Endothelial cell (in vitro differentiated cells): Measurements from ENCODE around the gene CADPS. TPM values are rescaled to one million over a fixed set of nuclear protein-coding genes. Genes with fewer than 3 reads are reported as not detected.

Source experiments
- DNase-seq: peaks from one replicate; pipeline ENCODE4 v3.0.0; 2021; ENCODE audit warnings: low spot score
- H3K27ac Mint-ChIP-seq: one replicate; pipeline ENCODE4 v1.8.0; 2021; ENCODE audit warnings: mixed read lengths, inconsistent platforms; ENCODE audit not compliant: unreplicated experiment
- H3K27me3 Mint-ChIP-seq: one replicate; pipeline ENCODE4 v1.8.0; 2021; ENCODE audit warnings: mild to moderate bottlenecking, moderate library complexity, mixed read lengths, inconsistent platforms; ENCODE audit not compliant: unreplicated experiment
- H3K36me3 Mint-ChIP-seq: one replicate; pipeline ENCODE4 v1.8.0; 2021; ENCODE audit warnings: mild to moderate bottlenecking, low read depth, mixed read lengths, inconsistent platforms; ENCODE audit not compliant: unreplicated experiment
- H3K4me1 Mint-ChIP-seq: one replicate; pipeline ENCODE4 v1.8.0; 2021; ENCODE audit warnings: mild to moderate bottlenecking, mixed read lengths, inconsistent platforms; ENCODE audit not compliant: unreplicated experiment
- H3K4me3 Mint-ChIP-seq: one replicate; pipeline ENCODE4 v1.8.0; 2021; ENCODE audit warnings: mild to moderate bottlenecking, mixed read lengths, inconsistent platforms; ENCODE audit not compliant: unreplicated experiment
- H3K9me3 Mint-ChIP-seq: one replicate; pipeline ENCODE4 v1.8.0; 2021; ENCODE audit warnings: mixed read lengths, inconsistent platforms; ENCODE audit not compliant: unreplicated experiment
- CTCF ChIP-seq: fragments of 200-600 bp; sonication (generic); IDR thresholded peaks from one replicate; pipeline ENCODE4 v1.5.0; 2021; ENCODE audit warnings: antibody characterized with exemption; ENCODE audit not compliant: unreplicated experiment
- total RNA-seq: library from RNA; stranded (reverse); fragmentation: NEBNext Ultra II Directional; extraction: Animal tissue kit (Norgen Biotek cat#: 25700); gene quantifications from one replicate; pipeline ENCODE4 v1.2.1, GENCODE V29; 2021; ENCODE audit not compliant: unreplicated experiment

CADPS gene
- total RNA-seq, 1 donor from 2014 or later, result 0.26 TPM

GRCh38 chr3:62793946-62794345, 81.3 kb downstream of the CADPS start:
- Mint-ChIP-seq H3K27me3 (no peaks in the 10 kb centered on the region), H3K27ac (no peak overlapping the region), H3K36me3 (no peaks in the 10 kb centered on the region), H3K4me1 (peaks cover 7% of the 10 kb centered on the region), H3K9me3 (no peaks in the 10 kb centered on the region), H3K4me3 (no peak overlapping the region)
- DNase-seq, result no peak
- TF ChIP-seq CTCF, result no peak

- H3K27ac Mint-ChIP-seq, result no peak overlapping the region
- H3K4me1 Mint-ChIP-seq, result no peaks in the 10 kb centered on the region
- no peaks in the 10 kb centered on the region for H3K36me3 Mint-ChIP-seq
- DNase-seq, result no peak
- H3K4me3 Mint-ChIP-seq, result no peak overlapping the region
- no peak for TF ChIP-seq CTCF
- H3K9me3 Mint-ChIP-seq, result no peaks in the 10 kb centered on the region
- no peaks in the 10 kb centered on the region for H3K27me3 Mint-ChIP-seq
These were observed 89.8 kb downstream of the CADPS start for GRCh38 chr3:62785384-62785783.

GRCh38 chr3:62781121-62781520, 94.1 kb downstream of the CADPS start:
- no peak overlapping the region for H3K4me3 Mint-ChIP-seq
- no peak overlapping the region for H3K27ac Mint-ChIP-seq
- TF ChIP-seq CTCF, result no peak
- H3K27me3 Mint-ChIP-seq, result no peaks in the 10 kb centered on the region
- H3K4me1 Mint-ChIP-seq, result no peaks in the 10 kb centered on the region
- no peaks in the 10 kb centered on the region for H3K9me3 Mint-ChIP-seq
- DNase-seq, result no peak
- no peaks in the 10 kb centered on the region for H3K36me3 Mint-ChIP-seq

GRCh38 chr3:62777674-62778073, 97.5 kb downstream of the CADPS start:
- TF ChIP-seq CTCF, result no peak
- H3K27ac Mint-ChIP-seq, result no peak overlapping the region
- H3K27me3 Mint-ChIP-seq, result no peaks in the 10 kb centered on the region
- H3K4me1 Mint-ChIP-seq, result no peaks in the 10 kb centered on the region
- H3K4me3 Mint-ChIP-seq, result no peak overlapping the region
- no peaks in the 10 kb centered on the region for H3K36me3 Mint-ChIP-seq
- DNase-seq, result no peak
- no peaks in the 10 kb centered on the region for H3K9me3 Mint-ChIP-seq

- H3K4me3 Mint-ChIP-seq, result no peak overlapping the region
- H3K4me1 Mint-ChIP-seq, result no peaks in the 10 kb centered on the region
- no peaks in the 10 kb centered on the region for H3K9me3 Mint-ChIP-seq
- DNase-seq, result no peak
- H3K36me3 Mint-ChIP-seq, result no peaks in the 10 kb centered on the region
- H3K27ac Mint-ChIP-seq, result no peak overlapping the region
- no peak for TF ChIP-seq CTCF
- H3K27me3 Mint-ChIP-seq, result no peaks in the 10 kb centered on the region
These were observed 98.1 kb downstream of the CADPS start for GRCh38 chr3:62777130-62777529.
